Stimulated activated CD8-positive, alpha-beta memory T cell treated with anti-CD3 and anti-CD28 coated beads, Interleukin-7, amount 100 ng/mL, for 48 hours (primary cell): ENCODE data around the gene LIM2.

Source experiments
- DNase-seq, 2 donors: peaks; one replicate each; pipeline ENCODE4 v3.0.0-alpha.2; 2020; ENCODE audit warnings: low read depth in 1 of 2; ENCODE audit errors: extremely low read depth in 1 of 2

LIM2 gene

DNA sequence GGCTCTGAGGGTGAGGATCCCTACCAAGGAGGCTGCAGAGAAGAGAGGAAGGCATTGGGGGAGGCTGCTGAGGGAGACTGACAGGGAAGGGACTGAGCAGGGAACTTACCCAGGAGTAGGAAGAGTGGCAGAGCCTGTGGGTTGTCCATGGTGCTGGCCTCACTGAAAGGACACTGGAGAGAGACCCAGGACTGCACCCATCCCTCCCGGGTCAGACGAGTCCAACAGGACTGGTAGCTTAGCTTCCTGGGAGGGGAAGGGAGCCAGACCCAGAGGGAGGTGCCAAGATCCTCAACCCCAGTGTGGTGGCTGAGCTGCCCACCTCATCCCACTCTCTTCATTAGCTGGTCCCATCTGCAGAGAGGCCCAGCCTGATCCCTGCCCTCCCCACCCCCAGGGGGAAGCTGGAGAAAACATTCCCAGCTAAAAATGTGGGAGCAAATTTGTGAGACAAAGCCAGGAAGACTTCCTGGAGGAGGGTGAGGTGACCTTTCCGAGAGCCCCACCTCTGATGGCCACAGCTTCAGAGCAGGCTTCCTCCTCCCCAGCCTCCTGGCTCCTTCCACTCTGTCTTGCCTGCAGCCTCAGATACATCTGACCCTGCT, 45.7 kb downstream of the LIM2 start, which contains the start of gene VSIG10L:
Gene VSIG10L (minus strand): TSS at position 164 of the 605 bp plus-strand sequence. CDS start 15 bp downstream, at position 149.
- DNase-seq: no peak

DNA sequence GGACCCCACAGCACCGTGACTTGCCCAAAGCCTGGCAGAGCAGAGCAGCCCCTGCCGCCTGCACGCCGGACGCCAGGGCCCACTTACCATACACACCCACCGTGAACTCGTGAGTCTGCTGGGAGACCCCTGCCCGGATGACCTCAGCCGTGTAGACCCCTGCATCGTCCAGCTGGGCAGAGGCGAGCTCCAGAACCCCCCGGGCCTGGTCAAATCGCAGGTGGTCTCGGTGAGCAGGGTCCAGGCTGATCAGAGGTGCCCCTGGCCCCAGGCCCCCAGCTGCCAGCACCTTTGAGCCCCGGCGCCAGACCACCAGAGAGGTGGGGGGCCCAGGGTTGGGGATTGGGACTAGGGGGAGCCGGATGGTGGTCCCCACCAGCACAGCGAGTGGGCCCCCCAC, 46.7 kb downstream of the LIM2 start:
- DNase-seq: no peak

DNA sequence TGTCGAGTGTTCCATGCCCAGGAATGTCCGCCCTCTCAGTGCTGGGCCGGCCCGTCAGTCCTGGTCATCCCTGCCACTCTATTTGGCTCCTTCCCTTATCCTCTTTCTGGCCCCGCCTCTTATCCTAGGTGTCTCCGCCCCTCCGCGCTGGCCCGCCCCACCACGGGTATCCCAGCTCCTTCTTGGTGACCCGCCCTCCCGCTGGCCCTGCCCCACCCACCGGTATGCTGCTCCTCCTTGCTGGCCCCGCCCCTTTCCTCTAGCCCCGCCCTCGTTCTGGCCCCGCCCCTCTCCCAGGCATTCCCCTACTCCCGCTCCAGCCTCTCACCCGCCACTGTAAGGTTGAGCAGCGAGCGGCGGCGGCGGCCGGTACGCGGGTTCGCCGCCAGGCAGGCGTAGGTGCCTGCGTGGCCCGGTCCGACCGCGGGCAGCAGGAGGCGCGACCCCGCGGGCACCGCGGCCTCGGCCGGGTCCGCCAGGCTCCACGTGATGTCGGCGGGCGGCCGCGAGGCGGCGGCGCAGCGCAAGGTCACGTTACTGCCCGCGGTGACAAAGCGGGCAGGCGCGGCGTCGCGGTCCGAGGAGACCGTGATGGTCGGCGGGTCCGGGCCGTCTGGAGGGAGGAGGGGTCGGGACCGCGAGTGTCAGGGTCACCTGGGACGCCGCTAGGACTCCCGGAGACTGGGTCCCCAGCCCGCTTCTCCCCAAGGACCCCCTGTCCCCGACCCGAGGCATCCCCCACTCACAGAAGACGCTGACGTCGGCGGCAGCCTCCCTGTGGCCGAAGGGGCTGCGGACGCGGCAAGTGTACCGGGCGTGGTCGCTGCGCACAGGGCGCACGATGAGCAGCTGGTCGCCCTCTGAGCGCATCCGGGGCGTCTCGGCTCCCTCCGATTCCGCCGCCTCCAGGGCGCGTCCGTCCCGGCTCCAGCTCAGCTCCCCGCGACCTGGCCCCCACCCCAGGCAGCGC, 47.8 kb downstream of the LIM2 start:
- peak; percentile 91 to 98 for DNase-seq

DNA sequence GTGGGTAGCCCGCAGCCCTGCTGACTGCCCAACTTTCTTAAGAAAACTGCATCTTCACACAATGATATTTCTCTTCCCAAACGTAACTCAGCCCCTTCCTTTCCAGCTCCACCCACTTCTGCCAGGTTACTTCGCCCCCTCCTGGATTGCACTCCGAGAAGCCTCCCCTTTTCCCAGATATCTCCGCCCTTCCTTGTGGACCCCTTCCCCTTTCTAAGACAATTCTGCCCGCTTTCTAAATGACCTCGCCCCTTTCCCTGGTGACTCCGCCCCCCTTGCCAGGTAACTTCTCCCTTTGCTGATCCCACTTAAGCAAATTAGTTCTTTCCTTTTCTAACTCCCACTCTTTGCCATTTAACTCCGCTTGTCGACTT, 48.5 kb downstream of the LIM2 start:
- DNase-seq: no peak

DNA sequence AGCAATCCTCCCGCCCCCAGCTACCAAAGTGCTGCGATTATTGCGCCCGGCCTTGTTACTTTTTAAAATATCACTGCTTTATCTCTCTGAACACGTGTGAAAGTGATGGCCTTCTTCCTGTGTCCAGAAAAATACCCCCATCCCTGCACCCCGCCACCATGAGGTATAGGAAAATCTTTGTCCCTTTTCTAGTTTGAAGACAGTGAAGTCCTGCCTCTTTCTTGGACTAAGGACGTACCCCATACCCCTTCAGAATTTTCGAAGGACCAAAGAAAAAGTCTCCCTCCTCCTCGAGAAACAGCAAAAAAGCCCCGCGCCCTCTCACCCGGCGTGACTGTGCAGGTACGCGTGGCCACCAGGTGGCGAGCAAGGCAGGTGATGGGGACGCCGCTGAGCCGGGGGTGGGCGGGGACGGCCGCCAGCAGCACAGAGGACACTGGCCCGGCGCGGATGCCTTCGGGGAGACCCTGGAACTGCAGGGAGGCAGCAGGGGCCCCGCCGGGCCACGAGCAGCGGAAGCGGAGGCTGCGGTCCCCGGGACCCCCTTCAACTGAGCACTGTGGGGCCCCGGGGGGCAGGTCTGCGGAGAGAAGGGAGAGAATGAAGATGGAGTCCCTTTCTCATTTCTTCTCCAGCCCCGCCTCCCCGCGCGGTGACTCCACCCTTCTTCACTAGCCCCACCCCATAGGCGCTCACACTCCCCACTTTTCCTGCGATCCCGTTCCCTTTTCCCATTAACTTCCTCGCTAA, 49.0 kb downstream of the LIM2 start:
- DNase-seq: peak; percentile 80 to 83

DNA sequence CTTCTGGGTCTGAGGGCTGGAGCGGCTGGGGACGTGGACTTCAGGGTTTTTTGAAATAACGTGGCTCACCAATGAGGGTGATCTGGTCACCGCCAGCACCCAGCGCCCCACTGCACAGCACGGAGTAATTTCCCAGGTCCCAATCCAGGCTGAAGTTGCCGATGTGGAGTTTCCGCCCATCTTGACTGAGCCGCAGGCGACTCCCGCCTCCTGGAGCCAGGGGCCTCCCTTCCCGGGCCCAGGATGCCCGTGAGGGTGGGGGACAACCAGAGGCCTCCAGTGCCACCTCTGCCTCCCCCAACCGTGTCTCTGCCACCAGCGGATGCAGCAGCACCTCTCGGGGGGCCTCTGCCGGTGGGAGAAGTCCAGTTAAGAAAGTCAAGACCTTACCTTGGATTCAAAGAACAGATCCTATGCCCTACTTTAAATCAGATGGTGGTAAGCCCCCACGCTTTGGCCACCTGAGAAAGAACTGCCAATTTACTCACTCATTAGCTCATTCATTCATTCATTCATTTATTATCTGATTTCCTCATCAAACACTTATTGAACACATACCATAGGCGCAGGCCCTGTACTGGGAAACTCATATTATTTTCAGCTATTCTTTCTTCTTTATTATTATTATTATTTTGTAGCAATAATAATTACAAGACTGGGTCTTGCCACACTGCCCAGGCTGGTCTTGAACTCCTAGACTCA, 49.8 kb downstream of the LIM2 start:
- no peak for DNase-seq

DNA sequence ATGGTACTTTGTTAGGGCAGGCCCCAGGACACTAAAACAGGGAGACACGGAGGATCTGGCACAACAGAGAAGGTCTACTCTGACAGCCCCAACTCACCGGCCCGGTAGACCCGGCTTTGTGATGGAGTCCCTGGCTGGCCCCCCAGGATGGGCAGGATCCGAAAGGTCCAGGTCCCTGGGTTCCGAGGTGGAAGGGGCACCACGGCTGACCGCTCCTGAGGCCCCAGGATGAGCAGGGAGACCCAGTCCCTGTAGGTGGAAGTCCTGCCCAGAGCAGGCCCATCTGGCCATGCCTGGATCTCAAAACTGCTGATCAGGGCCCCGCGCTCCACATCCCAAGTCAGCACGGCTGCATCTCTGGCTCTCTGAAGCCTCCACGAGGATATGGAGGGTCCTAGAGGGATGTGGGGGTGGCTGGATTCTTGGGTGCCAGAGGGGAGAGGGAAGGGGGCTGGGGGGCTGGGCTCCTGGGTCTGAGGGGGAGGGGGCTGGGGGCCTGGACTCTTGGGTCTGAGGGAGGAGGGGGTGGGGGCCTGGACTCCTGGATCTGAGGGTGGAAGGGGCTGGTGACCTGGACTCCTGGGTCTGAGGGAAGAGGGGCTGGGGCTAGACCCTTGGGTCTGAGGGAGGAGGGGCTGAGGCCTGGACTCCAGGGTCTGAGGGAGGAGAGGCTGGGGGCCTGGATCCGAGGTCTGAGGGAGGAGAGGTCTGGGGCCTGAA, 50.5 kb downstream of the LIM2 start:
- DNase-seq: no peak

DNA sequence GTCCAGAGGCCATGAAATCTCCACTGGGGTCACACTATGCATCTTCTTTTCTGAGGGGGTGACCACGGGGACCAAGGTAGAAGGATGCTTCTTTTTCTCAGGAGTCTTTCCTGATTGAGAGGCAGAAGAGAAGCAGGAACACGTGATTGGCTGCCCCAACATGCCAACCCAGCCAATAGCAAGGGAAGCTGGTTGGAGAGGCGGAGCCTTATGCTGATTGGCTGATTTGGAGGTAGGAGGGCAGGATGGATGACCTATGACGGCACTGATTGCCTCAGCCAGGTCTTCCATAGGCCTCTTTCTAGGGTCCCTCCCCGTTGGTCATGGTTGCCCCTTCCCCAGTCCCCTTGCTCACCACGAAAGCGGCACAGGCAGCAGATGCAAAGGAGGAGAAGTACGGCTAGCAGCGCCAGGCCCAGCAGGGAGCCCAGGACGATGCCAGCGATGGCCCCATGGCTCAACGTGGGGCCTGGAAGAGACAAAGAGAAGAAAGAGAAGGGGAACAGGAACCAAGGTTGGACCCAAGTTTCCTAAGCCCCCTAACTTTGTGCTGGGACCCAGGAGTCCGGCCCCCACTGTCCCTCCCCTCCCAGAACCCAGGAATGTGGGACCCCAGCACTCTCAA, 53.8 kb downstream of the LIM2 start:
- peak in 1 of 2 donors; percentile 29 for DNase-seq

DNA sequence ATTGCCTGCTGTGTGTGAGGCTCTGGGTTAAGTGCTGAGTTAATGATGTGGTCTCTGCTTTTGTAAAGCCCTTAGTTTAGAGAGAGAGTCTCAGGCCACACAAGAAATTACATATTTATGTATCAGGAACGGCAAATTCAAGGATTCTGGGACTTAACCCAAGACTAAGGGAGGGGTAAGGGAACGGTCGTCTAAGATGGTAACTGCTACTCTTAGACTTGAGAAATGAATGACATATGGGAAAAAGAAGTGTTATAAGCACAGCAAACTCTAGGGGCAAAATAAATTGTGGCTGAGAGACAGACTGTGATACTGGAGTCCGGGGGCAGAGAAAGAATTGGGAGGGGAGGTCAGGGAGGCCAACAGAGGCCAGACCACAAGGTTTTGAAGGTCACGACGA, 56.1 kb downstream of the LIM2 start:
- no peak for DNase-seq

DNA sequence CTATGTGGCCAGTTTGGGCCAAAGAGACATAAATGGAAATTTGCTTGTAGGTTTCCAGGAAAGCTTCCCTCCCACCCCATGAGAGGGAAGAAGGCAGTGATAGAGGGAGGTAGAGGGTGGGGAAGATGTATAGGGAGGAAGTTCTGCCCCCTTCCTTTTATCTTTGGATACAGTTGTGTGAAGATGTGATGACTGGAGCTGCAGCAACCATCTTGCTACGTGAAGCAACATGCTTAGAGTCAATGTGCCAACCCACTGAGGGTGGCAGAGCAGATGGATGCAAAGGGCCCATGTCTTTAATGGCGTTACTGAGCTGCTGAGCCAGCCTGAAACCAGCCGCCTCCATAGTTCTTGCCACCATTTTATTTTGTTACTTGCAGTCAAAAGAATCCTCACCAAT, 56.6 kb downstream of the LIM2 start:
- DNase-seq: no peak

DNA sequence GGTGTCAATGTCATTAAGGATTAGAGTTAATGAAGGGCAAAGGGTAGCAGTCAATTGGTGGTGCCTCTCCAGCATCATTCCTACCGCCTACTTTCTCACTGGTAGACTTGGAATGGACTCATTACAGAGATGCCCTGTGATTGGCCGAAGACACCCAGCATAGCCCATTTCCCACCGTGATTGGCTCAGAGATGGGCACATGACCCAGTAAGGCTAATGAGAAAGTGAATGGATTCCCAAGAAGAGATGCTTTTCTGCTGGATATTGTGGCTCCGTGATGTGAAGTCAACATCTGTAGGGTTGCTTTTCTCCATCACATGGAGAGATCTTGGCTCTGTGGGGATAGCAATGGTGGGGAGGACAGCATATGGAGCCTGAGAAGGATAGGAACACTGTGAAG, 57.4 kb downstream of the LIM2 start:
- DNase-seq: no peak
